ENCODE measurements around the gene ANK3.
"Not testable (repeated sequence)": the region's sequence is repeated elsewhere in the genome, so short reads cannot be mapped to it uniquely, and the experiment has no call there.

Gene ANK3

GRCh38 chr10:60073397-60073780 lies 316.3 kb downstream of the ANK3 start:
- H3K27ac ChIP-seq, result no peak overlapping the region
- no peak for DNase-seq (ENCODE audit: low read depth, low spot score)

- no peak for DNase-seq (ENCODE audit: low read depth, low spot score)
- no peak overlapping the region for H3K27ac ChIP-seq
These were observed 320.4 kb downstream of the ANK3 start for GRCh38 chr10:60069311-60069710.

- no peak for DNase-seq (ENCODE audit: low read depth, low spot score)
These were observed 339.3 kb downstream of the ANK3 start for GRCh38 chr10:60050366-60050765.

DNA sequence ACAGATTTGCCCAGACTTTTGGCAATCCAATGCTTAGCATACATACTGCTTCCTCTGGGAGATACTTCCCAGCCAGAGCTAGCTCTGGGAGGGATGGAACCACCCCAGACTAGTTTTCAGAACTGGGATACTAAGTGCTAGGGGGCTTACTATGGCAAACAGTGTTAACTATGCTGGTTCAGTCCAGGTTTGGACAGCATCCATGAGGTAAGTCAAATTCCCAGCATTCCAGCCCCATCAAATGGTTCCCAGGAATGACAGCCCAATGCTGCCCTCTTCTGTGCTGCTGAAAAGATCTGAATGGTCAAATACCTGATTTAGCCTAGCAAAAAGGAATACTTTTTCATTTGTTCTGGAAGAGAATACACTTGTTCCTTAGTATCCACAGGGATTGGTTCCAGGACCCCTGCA lies 341.6 kb downstream of the ANK3 start:
- DNase-seq (ENCODE audit: low read depth, low spot score), result no peak
- no peak overlapping the region for H3K27ac ChIP-seq

More at GRCh38 chr10:60050366-60050765, 339.3 kb downstream of the ANK3 start:
- H3K27ac ChIP-seq, result no peak overlapping the region

DNA sequence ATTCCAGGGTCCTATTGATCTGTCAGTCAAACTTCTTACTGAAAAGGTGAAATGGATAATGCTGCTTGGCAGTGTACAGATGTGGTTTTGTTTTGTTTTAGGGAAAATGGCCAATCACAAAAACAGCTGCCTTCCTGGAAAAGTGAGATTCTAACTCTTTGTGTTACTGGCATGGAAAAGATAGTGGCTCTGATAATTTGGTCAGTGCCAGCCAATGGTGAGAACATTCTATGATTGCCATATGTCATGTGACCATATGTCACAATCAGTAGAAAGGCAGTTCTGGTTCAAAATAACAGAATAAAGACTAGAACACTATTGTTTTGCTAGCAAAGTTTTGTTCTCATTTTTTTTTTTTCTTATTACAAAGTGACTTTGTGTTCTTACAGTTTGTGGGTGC lies 344.1 kb downstream of the ANK3 start:
- no peak for DNase-seq (ENCODE audit: low read depth, low spot score)

DNA sequence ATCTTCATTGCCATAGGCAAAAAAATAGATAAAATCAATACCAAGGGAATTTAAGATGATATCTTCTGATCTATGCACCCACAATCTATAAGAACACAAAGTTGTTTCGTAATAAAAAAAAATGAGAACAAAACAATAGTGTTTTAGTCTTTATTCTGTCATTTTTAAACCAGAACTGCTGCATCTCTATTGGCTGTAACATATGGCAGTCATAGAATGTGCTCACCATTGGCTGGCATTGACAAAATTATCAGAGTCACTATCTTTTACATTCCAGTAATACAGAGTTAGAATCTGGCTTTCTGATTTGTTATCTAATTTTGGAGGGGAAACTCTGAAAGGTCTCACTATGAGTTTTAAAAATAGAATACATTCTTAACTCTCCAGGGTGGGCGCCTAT lies 344.7 kb downstream of the ANK3 start:
- no peak for DNase-seq (ENCODE audit: low read depth, low spot score)
- no peak overlapping the region for H3K27ac ChIP-seq

More for the DNA sequence above, 344.1 kb downstream of the ANK3 start:
- H3K27ac ChIP-seq, result no peak overlapping the region

DNA sequence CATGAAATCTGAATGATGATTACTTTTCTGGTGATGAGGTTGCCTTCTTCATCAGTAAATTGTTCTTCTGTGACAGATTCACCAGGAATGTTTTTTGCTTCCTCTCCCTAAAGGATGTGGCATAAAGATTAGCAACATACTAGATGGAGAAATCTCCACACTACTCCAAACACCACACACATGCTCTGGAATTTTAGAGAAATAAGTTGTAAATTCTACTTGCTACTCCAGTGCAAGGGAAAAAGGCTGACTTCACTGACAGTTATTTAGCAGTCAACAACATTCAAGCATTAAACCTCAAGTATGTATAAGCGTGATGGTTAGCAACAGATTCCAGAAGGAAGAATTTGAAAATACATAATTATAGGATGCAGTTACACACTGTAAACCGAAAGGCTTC lies 345.4 kb downstream of the ANK3 start:
- no peak for DNase-seq (ENCODE audit: low read depth, low spot score)
- H3K27ac ChIP-seq, result no peak overlapping the region

GRCh38 chr10:60043561-60044241 lies 346.0 kb downstream of the ANK3 start:
- H3K27ac ChIP-seq, result no peak overlapping the region
- DNase-seq (ENCODE audit: low read depth, low spot score), result no peak

DNA sequence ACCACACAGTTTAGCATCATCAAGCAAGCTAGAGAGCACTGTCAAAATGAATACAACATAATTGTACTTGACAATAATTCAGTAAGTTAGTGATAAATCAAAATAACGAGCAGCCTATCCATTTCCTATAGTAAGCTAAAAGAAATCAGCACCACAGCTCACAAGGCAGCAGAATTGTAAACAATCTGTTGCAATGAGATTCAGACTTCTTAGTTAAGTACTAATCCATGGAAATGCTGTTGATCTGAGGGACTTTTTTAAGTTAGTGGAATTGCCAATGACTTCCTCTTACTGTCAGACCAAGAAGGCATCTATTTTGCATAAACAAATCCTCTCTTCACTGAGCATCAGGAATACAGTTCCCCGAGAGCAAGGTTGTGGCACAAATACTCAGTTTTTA lies 346.8 kb downstream of the ANK3 start:
- no peak overlapping the region for H3K27ac ChIP-seq

GRCh38 chr10:60042262-60042661 lies 347.4 kb downstream of the ANK3 start:
- DNase-seq (ENCODE audit: low read depth, low spot score), result no peak

More for the DNA sequence above, 346.8 kb downstream of the ANK3 start:
- DNase-seq (ENCODE audit: low read depth, low spot score), result no peak

DNA sequence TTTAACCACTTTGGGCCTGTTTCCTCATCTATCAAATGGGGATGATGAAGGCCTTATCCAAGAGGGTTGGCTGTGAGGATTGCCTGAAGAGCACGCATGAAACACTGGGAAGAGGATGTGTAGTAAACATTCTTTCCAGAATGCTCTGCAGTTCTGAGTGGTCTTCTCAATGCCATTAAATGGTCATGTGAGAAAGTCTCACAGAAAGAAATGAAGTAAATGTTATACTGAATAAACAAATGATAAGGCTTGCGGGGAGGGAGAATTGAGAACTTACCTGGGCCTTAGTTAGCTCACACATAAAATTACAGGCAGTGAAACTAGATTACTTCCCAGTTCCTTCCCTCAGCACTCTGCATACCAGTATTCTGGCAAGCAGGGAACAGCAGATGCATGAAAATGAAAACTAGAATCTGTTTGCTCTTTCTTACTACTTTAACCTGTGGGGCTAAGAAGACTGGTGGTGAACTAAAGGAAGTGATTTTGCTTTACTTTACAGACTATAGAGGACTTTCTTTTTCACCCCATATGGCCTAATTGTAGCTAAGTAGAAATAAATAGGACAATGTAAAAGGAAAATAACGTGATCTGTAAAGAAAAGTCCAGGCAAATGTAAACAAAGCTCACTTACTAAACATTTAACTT lies 348.1 kb downstream of the ANK3 start:
- no peak for DNase-seq (ENCODE audit: low read depth, low spot score)

More at GRCh38 chr10:60042262-60042661, 347.4 kb downstream of the ANK3 start:
- no peak overlapping the region for H3K27ac ChIP-seq

GRCh38 chr10:60040014-60040662 lies 349.5 kb downstream of the ANK3 start:
- H3K27ac ChIP-seq, result no peak overlapping the region
- no peak for DNase-seq (ENCODE audit: low read depth, low spot score)

More for the DNA sequence above, 348.1 kb downstream of the ANK3 start:
- H3K27ac ChIP-seq, result no peak overlapping the region

DNA sequence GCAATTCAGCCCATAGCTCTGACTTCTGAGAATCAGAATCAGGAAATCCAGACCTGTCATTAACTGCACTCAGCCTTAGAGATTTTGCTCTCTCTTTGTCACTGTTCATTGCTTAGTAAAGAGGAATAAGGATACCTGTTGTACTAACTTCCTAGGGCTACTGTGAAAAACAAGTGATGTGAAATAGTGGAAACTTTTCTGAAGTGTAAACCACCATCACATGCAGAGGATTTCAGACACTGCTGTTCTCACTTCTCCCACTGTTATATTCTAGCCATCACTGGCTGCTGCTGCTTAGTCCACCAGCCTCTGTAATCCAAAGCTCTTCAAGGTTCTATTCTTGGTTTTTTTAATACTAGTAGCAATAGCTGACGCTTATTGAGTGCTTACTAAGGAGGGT lies 353.7 kb downstream of the ANK3 start:
- no peak overlapping the region for H3K27ac ChIP-seq
- DNase-seq (ENCODE audit: low read depth, low spot score), result no peak

GRCh38 chr10:60035375-60035774 lies 354.3 kb downstream of the ANK3 start:
- H3K27ac ChIP-seq; DNase-seq (ENCODE audit: low read depth, low spot score): not testable (repeated sequence)

DNA sequence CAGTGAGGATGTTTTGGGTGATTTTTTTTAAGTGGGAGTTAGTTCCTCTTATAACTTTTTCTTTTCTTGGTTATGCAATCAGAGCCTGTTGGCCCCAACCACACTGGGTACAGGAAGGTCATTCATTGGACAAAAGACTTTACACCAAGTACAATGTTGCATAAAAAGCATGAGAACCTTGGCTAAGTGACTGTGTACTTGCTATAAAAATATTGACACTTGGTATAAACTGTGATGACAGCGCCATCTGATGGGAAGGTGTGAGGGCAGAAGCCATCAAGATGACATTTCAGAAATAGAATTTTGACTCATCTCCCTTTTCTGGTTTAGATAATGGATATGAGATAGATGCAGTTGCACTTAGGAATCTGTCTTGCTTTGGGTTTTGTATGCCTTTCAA lies 357.0 kb downstream of the ANK3 start:
- no peak overlapping the region for H3K27ac ChIP-seq
- no peak for DNase-seq (ENCODE audit: low read depth, low spot score)

DNA sequence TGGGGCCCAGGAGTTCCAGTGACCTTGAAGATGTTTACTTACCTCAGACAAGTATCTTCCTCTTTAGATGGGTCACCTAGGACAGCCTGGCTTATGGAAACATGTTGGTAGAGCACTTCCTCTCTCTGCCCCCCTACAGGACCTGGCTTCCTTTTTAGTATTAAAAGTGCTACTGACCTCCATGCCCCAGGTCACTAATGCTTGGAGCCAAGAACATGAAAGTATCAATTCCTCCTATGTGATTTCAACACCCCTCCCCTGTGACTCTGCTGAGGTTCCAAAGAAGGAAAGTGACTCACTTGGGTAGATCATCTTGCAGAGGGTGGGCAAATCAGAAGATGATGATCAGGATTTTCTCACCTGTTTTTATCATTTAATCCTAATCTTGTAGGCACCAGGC lies 358.0 kb downstream of the ANK3 start:
- no peak for DNase-seq (ENCODE audit: low read depth, low spot score)
- H3K27ac ChIP-seq, result no peak overlapping the region

- DNase-seq (ENCODE audit: low read depth, low spot score), result no peak
- no peak overlapping the region for H3K27ac ChIP-seq
These were observed 358.5 kb downstream of the ANK3 start for GRCh38 chr10:60031183-60031582.

DNA sequence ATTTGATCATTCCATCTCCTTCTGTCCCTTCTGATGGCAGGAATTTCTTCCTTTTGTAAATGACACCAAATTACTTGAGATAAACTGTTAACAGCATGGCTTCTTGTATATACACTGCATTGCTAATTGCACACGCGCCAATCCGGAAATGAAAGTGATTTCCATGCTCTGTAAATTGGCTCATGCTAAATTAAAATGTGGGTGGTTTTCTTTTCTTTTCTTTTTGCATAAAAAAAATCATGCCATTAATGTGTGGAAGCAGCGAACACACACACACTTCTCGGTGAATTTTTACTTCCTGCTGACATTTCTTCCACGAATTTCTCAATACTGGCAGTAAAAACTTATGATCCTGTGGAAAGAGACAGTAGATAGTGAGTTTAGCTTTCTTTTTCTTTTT lies 360.2 kb downstream of the ANK3 start:
- no peak overlapping the region for H3K27ac ChIP-seq
- DNase-seq (ENCODE audit: low read depth, low spot score), result no peak

DNA sequence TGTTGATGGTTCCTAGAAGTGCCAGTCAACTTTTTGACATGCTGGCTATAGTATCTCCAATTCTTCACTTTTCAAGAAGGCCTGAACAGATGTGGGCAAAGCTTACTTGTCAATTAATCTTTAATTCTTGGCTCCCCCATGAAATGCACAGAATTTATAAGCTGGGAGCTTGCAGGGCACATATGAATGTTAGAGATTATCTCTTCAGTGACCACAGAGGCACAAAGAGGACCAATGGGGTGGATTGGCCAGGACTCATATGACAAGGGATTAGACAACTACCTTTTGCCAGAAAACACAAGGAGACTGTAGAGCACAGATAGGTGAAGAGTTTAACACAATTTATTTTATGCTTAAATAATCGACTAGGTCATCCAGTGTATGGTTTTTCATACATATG lies 361.6 kb downstream of the ANK3 start:
- DNase-seq (ENCODE audit: low read depth, low spot score), result no peak
- H3K27ac ChIP-seq, result no peak overlapping the region

GRCh38 chr10:60025279-60025678 lies 364.4 kb downstream of the ANK3 start:
- no peak overlapping the region for H3K27ac ChIP-seq
- DNase-seq (ENCODE audit: low read depth, low spot score), result no peak

GRCh38 chr10:60024506-60024905 lies 365.2 kb downstream of the ANK3 start:
- H3K27ac ChIP-seq, result no peak overlapping the region
- DNase-seq (ENCODE audit: low read depth, low spot score), result no peak
